Muscle of leg (tissue), 11 donors: ENCODE data around the gene NR2F1. TPM values are rescaled to one million over a fixed set of nuclear protein-coding genes. Genes with fewer than 3 reads are reported as not detected.

ENCODE experiments used
- DNase-seq: peaks from one replicate; pipeline ENCODE4 v3.0.0; 2013
- H3K27ac ChIP-seq: one replicate; pipeline ENCODE4 v1.5.1; 2013; ENCODE audit warnings: mild to moderate bottlenecking, low read length, control low read depth
- H3K27me3 ChIP-seq: one replicate; pipeline ENCODE4 v1.6.1; 2013; ENCODE audit warnings: low read length; ENCODE audit not compliant: control insufficient read depth, insufficient read depth
- H3K36me3 ChIP-seq: one replicate; pipeline ENCODE4 v1.6.1; 2013; ENCODE audit warnings: low read length; ENCODE audit not compliant: control insufficient read depth, insufficient read depth
- H3K4me1 ChIP-seq: one replicate; pipeline ENCODE4 v1.6.1; 2013; ENCODE audit warnings: low read length; ENCODE audit not compliant: control insufficient read depth, insufficient read depth
- H3K4me3 ChIP-seq: one replicate; pipeline ENCODE4 v1.5.1; 2013; ENCODE audit warnings: low read length, control low read depth
- H3K9me3 ChIP-seq: replicated peaks from 2 replicates; pipeline ENCODE4 v1.6.1; 2013; ENCODE audit warnings: low read depth, low read length; ENCODE audit not compliant: control insufficient read depth
- WGBS: methylation state at CpG from one replicate; pipeline ENCODE4 v1.1.5; 2013; ENCODE audit warnings: missing lambda C conversion rate; ENCODE audit not compliant: insufficient coverage; 5-methylcytosine and 5-hydroxymethylcytosine counted together
- polyA plus RNA-seq, 8 donors: library from polyadenylated mRNA; unstranded; fragments of 120-200 nt; gene quantifications; one replicate each; pipeline versions ENCODE4 v1.2.1 to v1.2.3, GENCODE V29; 2013; ENCODE audit warnings: inconsistent platforms in 1 of 8, low replicate concordance in 1 of 8; ENCODE audit not compliant: insufficient read length in 8 of 8, insufficient read depth in 1 of 8
- total RNA-seq: library from RNA; stranded (reverse); fragments of 120-200 nt; gene quantifications from one replicate; pipeline ENCODE4 v1.2.4, GENCODE V29; 2013

NR2F1 gene
- total and polyA plus RNA-seq, 9 donors, result 1.8 to 17.3 (median 5.0) TPM

GRCh38 chr5:93591323-93591945 is 8.4 kb downstream of the NR2F1 start:
- Histone ChIP-seq H3K4me1 (peaks cover 8% of the 10 kb centered on the region), H3K27me3 (peaks cover 74% of the 10 kb centered on the region), H3K27ac (no peak overlapping the region), H3K9me3 (peaks cover 6% of the 10 kb centered on the region), H3K4me3 (no peak overlapping the region), H3K36me3 (no peaks in the 10 kb centered on the region)
- 58% methylated on average over 2 of the region's 4 CpGs for WGBS
- no peak for DNase-seq

- no peak for DNase-seq
- H3K36me3 ChIP-seq, result no peaks in the 10 kb centered on the region
- H3K4me1 ChIP-seq, result peaks cover 9% of the 10 kb centered on the region
- 67% methylated on average over 1 of the region's 5 CpGs for WGBS
- H3K27me3 ChIP-seq, result peaks cover 78% of the 10 kb centered on the region
- no peak overlapping the region for H3K4me3 ChIP-seq
- no peak overlapping the region for H3K27ac ChIP-seq
- peaks cover 6% of the 10 kb centered on the region for H3K9me3 ChIP-seq
Observed at GRCh38 chr5:93592883-93593282, 9.9 kb downstream of the NR2F1 start.

GRCh38 chr5:93593476-93594131 is 10.6 kb downstream of the NR2F1 start:
- Histone ChIP-seq H3K27me3 (peaks cover 81% of the 10 kb centered on the region), H3K36me3 (no peaks in the 10 kb centered on the region), H3K4me1 (peaks cover 6% of the 10 kb centered on the region), H3K9me3 (peaks cover 6% of the 10 kb centered on the region), H3K4me3 (no peak overlapping the region), H3K27ac (no peak overlapping the region)
- no peak for DNase-seq
- WGBS, result 55% methylated on average over 20 of the region's 30 CpGs

GRCh38 chr5:93594591-93595419 is 11.8 kb downstream of the NR2F1 start:
- 39% methylated on average over 34 of the region's 37 CpGs for WGBS
- no peak overlapping the region for H3K4me3 ChIP-seq
- no peak overlapping the region for H3K27ac ChIP-seq
- H3K9me3 ChIP-seq, result peaks cover 6% of the 10 kb centered on the region
- no peaks in the 10 kb centered on the region for H3K36me3 ChIP-seq
- no peak for DNase-seq
- H3K27me3 ChIP-seq, result peaks cover 80% of the 10 kb centered on the region
- peaks cover 7% of the 10 kb centered on the region for H3K4me1 ChIP-seq

GRCh38 chr5:93595420-93596147 is 12.6 kb downstream of the NR2F1 start:
- Histone ChIP-seq H3K27ac (no peak overlapping the region), H3K9me3 (peaks cover 6% of the 10 kb centered on the region), H3K4me3 (no peak overlapping the region), H3K27me3 (peaks cover 78% of the 10 kb centered on the region), H3K36me3 (no peaks in the 10 kb centered on the region), H3K4me1 (peaks cover 7% of the 10 kb centered on the region)
- DNase-seq, result no peak
- WGBS, result 46% methylated on average over 20 of the region's 29 CpGs

GRCh38 chr5:93596310-93596675 is 13.3 kb downstream of the NR2F1 start:
- Histone ChIP-seq H3K4me1 (peaks cover 7% of the 10 kb centered on the region), H3K4me3 (no peak overlapping the region), H3K27ac (no peak overlapping the region), H3K27me3 (peaks cover 78% of the 10 kb centered on the region), H3K9me3 (peaks cover 6% of the 10 kb centered on the region), H3K36me3 (no peaks in the 10 kb centered on the region)
- WGBS, result 39% methylated on average over 8 of the region's 14 CpGs
- DNase-seq, result no peak

- Histone ChIP-seq H3K9me3 (peaks cover 6% of the 10 kb centered on the region), H3K4me1 (peaks cover 7% of the 10 kb centered on the region)
Observed at GRCh38 chr5:93596676-93597490, 13.9 kb downstream of the NR2F1 start.

GRCh38 chr5:93598091-93599000 is 15.3 kb downstream of the NR2F1 start:
- Histone ChIP-seq H3K4me1 (peaks cover 11% of the 10 kb centered on the region), H3K4me3 (no peak overlapping the region), H3K9me3 (peaks cover 6% of the 10 kb centered on the region), H3K27me3 (peaks cover 84% of the 10 kb centered on the region), H3K36me3 (no peaks in the 10 kb centered on the region), H3K27ac (no peak overlapping the region)
- 18% methylated on average over 10 of the region's 28 CpGs for WGBS
- DNase-seq, result no peak

More at GRCh38 chr5:93596676-93597490, 13.9 kb downstream of the NR2F1 start:
- Histone ChIP-seq H3K27me3 (peaks cover 80% of the 10 kb centered on the region), H3K27ac (no peak overlapping the region), H3K4me3 (no peak overlapping the region), H3K36me3 (no peaks in the 10 kb centered on the region)
- 16% methylated on average over 33 of the region's 40 CpGs for WGBS
- DNase-seq, result no peak

- Histone ChIP-seq H3K27me3 (peaks cover 84% of the 10 kb centered on the region), H3K4me1 (peaks cover 14% of the 10 kb centered on the region), H3K9me3 (peaks cover 2% of the 10 kb centered on the region), H3K27ac (no peak overlapping the region), H3K4me3 (no peak overlapping the region), H3K36me3 (no peaks in the 10 kb centered on the region)
- WGBS, result 25% methylated on average over 1 of the region's 5 CpGs
- DNase-seq, result no peak
Observed at GRCh38 chr5:93599001-93599379, 16.0 kb downstream of the NR2F1 start.
